ENCODE results near the gene PPFIBP2. TPM values are rescaled to one million over a fixed set of nuclear protein-coding genes. Genes with fewer than 3 reads are reported as not detected.

PPFIBP2 gene
- total RNA-seq, 4 donors from 2014 or later, result 7.5 to 12.5 (median 10.0) TPM

GRCh38 chr11:7642747-7643146 lies 128.9 kb downstream of the PPFIBP2 start:
- Histone ChIP-seq H3K4me1 (peaks cover 0 to 11% (median 3%) of the 10 kb centered on the region in 4 donors), H3K27ac (replicated peaks in 1 of 4) (no peak overlapping the region), H3K9me3 (no peaks in the 10 kb centered on the region), H3K36me3 (peaks cover 0 to 53% (median 23%) of the 10 kb centered on the region in 4 donors), H3K4me3 (no peak overlapping the region), H3K27me3 (no peaks in the 10 kb centered on the region)
- WGBS, result 65% methylated on average over 4 of the region's 4 CpGs
- no peak for DNase-seq (ENCODE audit: extremely low spot score)
- intact Hi-C loops (cut with DNase I), result no loop called here
- TF ChIP-seq POLR2AphosphoS5 (IDR thresholded peaks at IDR 0.05) (no peak), EP300 (IDR thresholded peaks at IDR 0.05) (no peak), POLR2A (IDR thresholded peaks at IDR 0.05; ENCODE audit: low read depth) (no peak)
- TF ChIP-seq, protein P1, sequence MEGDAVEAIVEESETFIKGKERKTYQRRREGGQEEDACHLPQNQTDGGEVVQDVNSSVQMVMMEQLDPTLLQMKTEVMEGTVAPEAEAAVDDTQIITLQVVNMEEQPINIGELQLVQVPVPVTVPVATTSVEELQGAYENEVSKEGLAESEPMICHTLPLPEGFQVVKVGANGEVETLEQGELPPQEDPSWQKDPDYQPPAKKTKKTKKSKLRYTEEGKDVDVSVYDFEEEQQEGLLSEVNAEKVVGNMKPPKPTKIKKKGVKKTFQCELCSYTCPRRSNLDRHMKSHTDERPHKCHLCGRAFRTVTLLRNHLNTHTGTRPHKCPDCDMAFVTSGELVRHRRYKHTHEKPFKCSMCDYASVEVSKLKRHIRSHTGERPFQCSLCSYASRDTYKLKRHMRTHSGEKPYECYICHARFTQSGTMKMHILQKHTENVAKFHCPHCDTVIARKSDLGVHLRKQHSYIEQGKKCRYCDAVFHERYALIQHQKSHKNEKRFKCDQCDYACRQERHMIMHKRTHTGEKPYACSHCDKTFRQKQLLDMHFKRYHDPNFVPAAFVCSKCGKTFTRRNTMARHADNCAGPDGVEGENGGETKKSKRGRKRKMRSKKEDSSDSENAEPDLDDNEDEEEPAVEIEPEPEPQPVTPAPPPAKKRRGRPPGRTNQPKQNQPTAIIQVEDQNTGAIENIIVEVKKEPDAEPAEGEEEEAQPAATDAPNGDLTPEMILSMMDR (IDR thresholded peaks at IDR 0.05), result no peak

- Histone ChIP-seq H3K9me3 (no peaks in the 10 kb centered on the region), H3K4me1 (peaks cover 0 to 11% (median 3%) of the 10 kb centered on the region in 4 donors), H3K36me3 (peaks cover 0 to 56% (median 23%) of the 10 kb centered on the region in 4 donors), H3K4me3 (no peak overlapping the region), H3K27ac (replicated peaks in 1 of 4) (no peak overlapping the region), H3K27me3 (no peaks in the 10 kb centered on the region)
- intact Hi-C loops (cut with DNase I), result no loop called here
- no peak for DNase-seq (ENCODE audit: extremely low spot score)
- no peak for TF ChIP-seq EP300 (IDR thresholded peaks at IDR 0.05)
- TF ChIP-seq, protein P1 (IDR thresholded peaks at IDR 0.05), result no peak
- TF ChIP-seq POLR2A (IDR thresholded peaks at IDR 0.05; ENCODE audit: low read depth), result no peak
- TF ChIP-seq POLR2AphosphoS5 (IDR thresholded peaks at IDR 0.05), result no peak
- WGBS, result 81% methylated on average over 4 of the region's 4 CpGs
These were observed 129.5 kb downstream of the PPFIBP2 start for GRCh38 chr11:7643314-7643713.

DNA sequence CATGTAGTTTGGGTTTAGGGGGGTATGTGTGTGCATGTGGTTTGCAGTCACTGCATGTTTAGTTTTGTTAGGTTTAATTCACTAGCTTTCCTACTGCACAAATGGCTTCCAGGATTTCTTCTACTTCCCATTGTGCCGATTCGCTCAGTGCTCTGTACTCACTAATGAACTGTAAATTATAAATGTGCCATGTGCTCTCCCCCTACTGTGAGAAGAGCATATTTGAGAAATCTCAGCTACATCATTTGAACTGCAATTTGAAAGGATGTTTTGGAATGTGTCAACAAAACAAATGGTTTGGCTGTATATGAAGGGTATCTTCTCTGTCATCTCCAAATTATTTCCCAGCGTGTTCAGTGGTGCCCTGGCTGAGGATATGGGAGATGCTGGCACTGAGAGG lies 131.4 kb downstream of the PPFIBP2 start:
- WGBS, result 61% methylated on average over 3 of the region's 3 CpGs
- Histone ChIP-seq H3K36me3 (peaks cover 0 to 63% (median 37%) of the 10 kb centered on the region in 4 donors), H3K27ac (replicated peaks in 1 of 4) (no peak overlapping the region), H3K4me1 (no peaks in the 10 kb centered on the region), H3K4me3 (no peak overlapping the region), H3K9me3 (no peaks in the 10 kb centered on the region), H3K27me3 (no peaks in the 10 kb centered on the region)
- DNase-seq (ENCODE audit: extremely low spot score), result no peak
- intact Hi-C loops (cut with DNase I), result no loop called here
- TF ChIP-seq EP300 (IDR thresholded peaks at IDR 0.05) (no peak), POLR2A (IDR thresholded peaks at IDR 0.05; ENCODE audit: low read depth) (no peak), POLR2AphosphoS5 (IDR thresholded peaks at IDR 0.05) (no peak)
- TF ChIP-seq, protein P1 (IDR thresholded peaks at IDR 0.05), result no peak

GRCh38 chr11:7646866-7647265 lies 133.1 kb downstream of the PPFIBP2 start:
- H3K4me1 ChIP-seq, result peaks cover 0 to 3% (median 0%) of the 10 kb centered on the region in 4 donors
- intact Hi-C loops (cut with DNase I), result no loop called here
- H3K27ac ChIP-seq (replicated peaks in 1 of 4), result no peak overlapping the region
- TF ChIP-seq POLR2AphosphoS5 (IDR thresholded peaks at IDR 0.05) (no peak), POLR2A (IDR thresholded peaks at IDR 0.05; ENCODE audit: low read depth) (no peak), EP300 (IDR thresholded peaks at IDR 0.05) (no peak)
- TF ChIP-seq, protein P1 (IDR thresholded peaks at IDR 0.05), result no peak
- peaks cover 1 to 63% (median 38%) of the 10 kb centered on the region in 4 donors for H3K36me3 ChIP-seq
- no peaks in the 10 kb centered on the region for H3K9me3 ChIP-seq
- no peak overlapping the region for H3K4me3 ChIP-seq
- no peak for DNase-seq (ENCODE audit: extremely low spot score)
- 91% methylated on average over 2 of the region's 2 CpGs for WGBS
- H3K27me3 ChIP-seq, result no peaks in the 10 kb centered on the region

DNA sequence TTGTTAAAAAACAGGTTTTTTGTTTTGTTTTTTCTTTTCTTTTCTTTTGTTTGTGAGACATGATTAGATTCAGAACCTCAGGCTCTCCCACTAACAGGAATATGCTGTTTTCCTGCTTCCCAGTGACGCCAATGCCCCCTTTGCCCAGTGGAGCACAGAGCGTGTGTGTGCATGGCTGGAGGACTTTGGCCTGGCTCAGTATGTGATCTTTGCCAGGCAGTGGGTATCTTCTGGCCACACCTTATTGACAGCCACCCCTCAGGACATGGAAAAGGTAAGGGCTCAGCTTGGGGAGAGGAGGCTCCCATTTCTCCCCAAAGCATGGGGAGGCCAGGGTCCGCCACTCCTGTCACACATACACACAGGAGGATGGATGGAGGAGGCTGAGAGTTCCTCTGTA lies 134.5 kb downstream of the PPFIBP2 start:
- no peaks in the 10 kb centered on the region for H3K27me3 ChIP-seq
- 94% methylated on average over 3 of the region's 3 CpGs for WGBS
- intact Hi-C loops (cut with DNase I), result no loop called here
- peaks cover 7 to 63% (median 46%) of the 10 kb centered on the region in 4 donors for H3K36me3 ChIP-seq
- TF ChIP-seq EP300 (IDR thresholded peaks at IDR 0.05), result no peak
- no peak for TF ChIP-seq POLR2A (IDR thresholded peaks at IDR 0.05; ENCODE audit: low read depth)
- TF ChIP-seq POLR2AphosphoS5 (IDR thresholded peaks at IDR 0.05), result no peak
- TF ChIP-seq, protein P1 (IDR thresholded peaks at IDR 0.05), result no peak
- no peak overlapping the region for H3K27ac ChIP-seq (replicated peaks in 1 of 4)
- no peak overlapping the region for H3K4me3 ChIP-seq
- no peak for DNase-seq (ENCODE audit: extremely low spot score)
- peaks cover 0 to 7% (median 0%) of the 10 kb centered on the region in 4 donors for H3K4me1 ChIP-seq
- no peaks in the 10 kb centered on the region for H3K9me3 ChIP-seq

Data from esophagus muscularis mucosa (tissue), 4 donors.